ENCODE results near the gene MPO.

DNA sequence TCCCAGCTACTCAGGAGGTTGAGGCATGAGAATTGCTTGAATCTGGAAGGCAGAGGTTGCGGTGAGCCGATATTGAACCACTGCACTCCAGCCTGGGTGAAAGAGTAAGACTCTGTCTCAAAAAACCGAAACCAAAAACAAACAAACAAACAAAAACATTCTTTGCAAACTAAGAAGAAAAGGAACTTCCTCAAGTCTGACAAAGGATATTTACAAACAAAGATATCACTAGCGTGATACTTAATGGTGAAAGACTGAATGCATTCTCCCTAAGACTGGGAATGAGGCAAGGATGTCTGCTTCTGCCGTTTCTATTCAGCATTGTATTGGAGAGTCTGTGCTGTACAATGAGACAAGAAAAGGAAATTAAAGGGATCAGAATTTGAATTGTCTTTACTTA, 10.5 kb upstream of the MPO start:
- TF ChIP-seq, protein P1, sequence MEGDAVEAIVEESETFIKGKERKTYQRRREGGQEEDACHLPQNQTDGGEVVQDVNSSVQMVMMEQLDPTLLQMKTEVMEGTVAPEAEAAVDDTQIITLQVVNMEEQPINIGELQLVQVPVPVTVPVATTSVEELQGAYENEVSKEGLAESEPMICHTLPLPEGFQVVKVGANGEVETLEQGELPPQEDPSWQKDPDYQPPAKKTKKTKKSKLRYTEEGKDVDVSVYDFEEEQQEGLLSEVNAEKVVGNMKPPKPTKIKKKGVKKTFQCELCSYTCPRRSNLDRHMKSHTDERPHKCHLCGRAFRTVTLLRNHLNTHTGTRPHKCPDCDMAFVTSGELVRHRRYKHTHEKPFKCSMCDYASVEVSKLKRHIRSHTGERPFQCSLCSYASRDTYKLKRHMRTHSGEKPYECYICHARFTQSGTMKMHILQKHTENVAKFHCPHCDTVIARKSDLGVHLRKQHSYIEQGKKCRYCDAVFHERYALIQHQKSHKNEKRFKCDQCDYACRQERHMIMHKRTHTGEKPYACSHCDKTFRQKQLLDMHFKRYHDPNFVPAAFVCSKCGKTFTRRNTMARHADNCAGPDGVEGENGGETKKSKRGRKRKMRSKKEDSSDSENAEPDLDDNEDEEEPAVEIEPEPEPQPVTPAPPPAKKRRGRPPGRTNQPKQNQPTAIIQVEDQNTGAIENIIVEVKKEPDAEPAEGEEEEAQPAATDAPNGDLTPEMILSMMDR (IDR thresholded peaks at IDR 0.05; ENCODE audit: low read depth, low read length, poor library complexity, severe bottlenecking), result no peak
- no peak for TF ChIP-seq EZH2phosphoT487 (IDR thresholded peaks at IDR 0.05; ENCODE audit: borderline replicate concordance, low read length)
